NCI-H2196 (cell line): ENCODE data around the gene ACSM6.
A peak's percentile ranks its signal among the peaks of the same experiment; 100 is the strongest.
"Not testable (repeated sequence)": the region's sequence is repeated elsewhere in the genome, so short reads cannot be mapped to it uniquely, and the experiment has no call there.

Source experiments
- DNase-seq: peaks from one replicate; lab custom pipeline; 2025; ENCODE audit not compliant: unreplicated experiment; lab: John Stamatoyannopoulos, UW

The ACSM6 gene

GRCh38 chr10:95193944-95194343 is at the start of gene ACSM6:
TSS of gene ACSM6 (plus strand) at chr10:95194238. CDS start at chr10:95194486, 248 bp downstream.
- DNase-seq = no peak

- no peak for DNase-seq
These were observed 25.3 kb upstream of the ACSM6 start for GRCh38 chr10:95168694-95169093.

GRCh38 chr10:95169522-95169921 is 24.5 kb upstream of the ACSM6 start:
- no peak for DNase-seq

- DNase-seq = no peak
These were observed 23.2 kb upstream of the ACSM6 start for GRCh38 chr10:95170790-95171189.

GRCh38 chr10:95171336-95171735 is 22.7 kb upstream of the ACSM6 start:
- DNase-seq = no peak

GRCh38 chr10:95172851-95173250 is 21.2 kb upstream of the ACSM6 start:
- DNase-seq = no peak

- DNase-seq = no peak
These were observed 17.9 kb upstream of the ACSM6 start for GRCh38 chr10:95176101-95176500.

GRCh38 chr10:95177429-95177828 is 16.6 kb upstream of the ACSM6 start:
- no peak for DNase-seq

- no peak for DNase-seq
These were observed 15.8 kb upstream of the ACSM6 start for GRCh38 chr10:95178266-95178665.

GRCh38 chr10:95178797-95179196 is 15.2 kb upstream of the ACSM6 start:
- no peak for DNase-seq

GRCh38 chr10:95181726-95182125 is 12.3 kb upstream of the ACSM6 start:
- DNase-seq = no peak

GRCh38 chr10:95183271-95184230 is 10.5 kb upstream of the ACSM6 start:
- peak; percentile 57 for DNase-seq

GRCh38 chr10:95187617-95188016 is 6.4 kb upstream of the ACSM6 start:
- no peak for DNase-seq

- no peak for DNase-seq
These were observed 5.4 kb upstream of the ACSM6 start for GRCh38 chr10:95188593-95188992.

- no peak for DNase-seq
These were observed 2.0 kb downstream of the ACSM6 start for GRCh38 chr10:95196046-95196445.

- DNase-seq = peak; percentile 5
These were observed 7.7 kb downstream of the ACSM6 start for GRCh38 chr10:95201736-95202135.

- not testable (repeated sequence) for DNase-seq
These were observed 8.8 kb downstream of the ACSM6 start for GRCh38 chr10:95202865-95203264.

- DNase-seq = no peak
These were observed 14.8 kb downstream of the ACSM6 start for GRCh38 chr10:95208702-95209391.

GRCh38 chr10:95209509-95210127 is 15.6 kb downstream of the ACSM6 start:
- DNase-seq = no peak

GRCh38 chr10:95211606-95212279 is 17.7 kb downstream of the ACSM6 start:
- no peak for DNase-seq

- peak; percentile 28 for DNase-seq
These were observed 20.3 kb downstream of the ACSM6 start for GRCh38 chr10:95214369-95214768.
